ENCODE measurements around the gene PLCG2.

The PLCG2 gene

DNA sequence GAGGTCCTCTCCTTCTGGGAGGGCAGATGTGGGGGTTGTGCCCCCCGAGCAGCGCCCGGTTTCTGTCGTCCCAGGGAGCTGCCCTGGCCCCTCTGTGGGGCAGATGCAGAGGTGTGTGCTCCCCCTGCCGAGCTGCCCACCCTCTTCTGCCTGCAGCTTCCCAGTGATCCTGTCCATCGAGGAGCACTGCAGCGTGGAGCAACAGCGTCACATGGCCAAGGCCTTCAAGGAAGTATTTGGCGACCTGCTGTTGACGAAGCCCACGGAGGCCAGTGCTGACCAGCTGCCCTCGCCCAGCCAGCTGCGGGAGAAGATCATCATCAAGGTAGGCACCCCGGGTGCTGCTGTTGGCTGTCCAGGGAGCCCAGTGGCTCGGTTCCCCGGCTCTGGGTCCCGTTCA is 121.4 kb downstream of the PLCG2 start:
- DNase-seq (ENCODE audit: extremely low read depth, low read depth): no peak
- H3K4me3 ChIP-seq (replicated peaks; ENCODE audit: low read depth, low read length): no peak overlapping the region
- TF ChIP-seq, protein P1, sequence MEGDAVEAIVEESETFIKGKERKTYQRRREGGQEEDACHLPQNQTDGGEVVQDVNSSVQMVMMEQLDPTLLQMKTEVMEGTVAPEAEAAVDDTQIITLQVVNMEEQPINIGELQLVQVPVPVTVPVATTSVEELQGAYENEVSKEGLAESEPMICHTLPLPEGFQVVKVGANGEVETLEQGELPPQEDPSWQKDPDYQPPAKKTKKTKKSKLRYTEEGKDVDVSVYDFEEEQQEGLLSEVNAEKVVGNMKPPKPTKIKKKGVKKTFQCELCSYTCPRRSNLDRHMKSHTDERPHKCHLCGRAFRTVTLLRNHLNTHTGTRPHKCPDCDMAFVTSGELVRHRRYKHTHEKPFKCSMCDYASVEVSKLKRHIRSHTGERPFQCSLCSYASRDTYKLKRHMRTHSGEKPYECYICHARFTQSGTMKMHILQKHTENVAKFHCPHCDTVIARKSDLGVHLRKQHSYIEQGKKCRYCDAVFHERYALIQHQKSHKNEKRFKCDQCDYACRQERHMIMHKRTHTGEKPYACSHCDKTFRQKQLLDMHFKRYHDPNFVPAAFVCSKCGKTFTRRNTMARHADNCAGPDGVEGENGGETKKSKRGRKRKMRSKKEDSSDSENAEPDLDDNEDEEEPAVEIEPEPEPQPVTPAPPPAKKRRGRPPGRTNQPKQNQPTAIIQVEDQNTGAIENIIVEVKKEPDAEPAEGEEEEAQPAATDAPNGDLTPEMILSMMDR (IDR thresholded peaks at IDR 0.05; ENCODE audit: low read depth, low read length, missing control alignments): no peak

DNA sequence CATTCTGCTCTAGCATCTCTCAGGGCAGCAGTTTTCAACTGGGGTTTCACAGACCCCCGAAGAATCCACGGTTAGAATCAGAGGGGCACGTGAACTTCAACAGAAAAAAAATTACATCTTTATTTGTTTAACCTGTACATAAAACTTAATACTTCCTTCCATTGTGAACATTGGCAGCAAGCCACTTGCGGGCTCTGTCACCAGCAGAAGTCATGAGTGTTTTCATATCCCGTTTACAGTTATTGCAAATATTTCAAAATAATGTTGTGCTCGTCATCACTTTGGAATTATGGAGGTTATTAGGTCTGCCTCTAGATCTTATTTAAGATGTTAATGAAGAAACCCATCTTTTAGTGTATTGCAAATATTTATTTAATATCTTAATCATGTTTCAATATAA is 122.4 kb downstream of the PLCG2 start:
- TF ChIP-seq, protein P1 (IDR thresholded peaks at IDR 0.05; ENCODE audit: low read depth, low read length, missing control alignments): no peak
- DNase-seq (ENCODE audit: extremely low read depth, low read depth): no peak
- H3K4me3 ChIP-seq (replicated peaks; ENCODE audit: low read depth, low read length): no peak overlapping the region

DNA sequence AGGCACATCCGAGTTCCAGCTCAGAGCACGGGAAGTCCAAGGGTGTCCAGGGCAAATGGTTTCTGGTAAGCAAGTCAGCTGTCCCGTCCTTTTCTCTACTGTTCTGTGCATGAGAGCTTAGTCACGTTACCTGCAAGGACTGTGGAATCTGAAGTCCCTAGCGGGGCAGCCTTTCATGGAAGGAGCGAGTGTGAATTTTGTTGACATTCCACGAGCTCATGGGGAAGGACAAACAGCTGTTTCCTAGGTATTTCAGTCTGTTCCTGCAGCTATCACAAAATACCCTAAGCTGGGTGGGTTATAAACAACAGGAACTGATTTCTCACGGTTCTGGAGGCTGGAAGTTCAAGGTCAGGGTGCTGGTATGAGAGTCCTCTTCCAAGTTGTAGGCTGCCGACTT is 122.9 kb downstream of the PLCG2 start:
- no peak for DNase-seq (ENCODE audit: extremely low read depth, low read depth)
- TF ChIP-seq, protein P1 (IDR thresholded peaks at IDR 0.05; ENCODE audit: low read depth, low read length, missing control alignments): no peak
- no peak overlapping the region for H3K4me3 ChIP-seq (replicated peaks; ENCODE audit: low read depth, low read length)

DNA sequence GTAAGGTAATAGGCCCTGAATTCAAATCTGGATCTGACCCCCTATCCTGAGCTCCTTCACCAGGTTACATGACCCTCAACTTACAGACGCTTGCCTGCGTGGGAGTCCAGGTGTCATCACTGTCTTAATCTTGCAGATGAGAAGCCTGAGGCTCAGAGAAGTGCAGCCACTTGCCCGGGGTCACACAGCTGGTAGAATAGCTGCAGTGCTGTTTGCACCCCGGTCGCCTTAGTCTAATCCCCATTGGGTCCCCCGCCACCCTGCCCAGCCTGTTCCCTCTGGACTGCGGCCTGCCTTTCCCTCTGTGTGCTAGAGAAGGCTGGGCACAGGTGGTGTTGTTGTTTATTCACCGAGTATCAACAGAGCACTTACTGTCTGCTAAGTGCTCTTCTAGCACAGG is 125.2 kb downstream of the PLCG2 start:
- H3K4me3 ChIP-seq (replicated peaks; ENCODE audit: low read depth, low read length): no peak overlapping the region
- no peak for DNase-seq (ENCODE audit: extremely low read depth, low read depth)
- TF ChIP-seq, protein P1 (IDR thresholded peaks at IDR 0.05; ENCODE audit: low read depth, low read length, missing control alignments): no peak

DNA sequence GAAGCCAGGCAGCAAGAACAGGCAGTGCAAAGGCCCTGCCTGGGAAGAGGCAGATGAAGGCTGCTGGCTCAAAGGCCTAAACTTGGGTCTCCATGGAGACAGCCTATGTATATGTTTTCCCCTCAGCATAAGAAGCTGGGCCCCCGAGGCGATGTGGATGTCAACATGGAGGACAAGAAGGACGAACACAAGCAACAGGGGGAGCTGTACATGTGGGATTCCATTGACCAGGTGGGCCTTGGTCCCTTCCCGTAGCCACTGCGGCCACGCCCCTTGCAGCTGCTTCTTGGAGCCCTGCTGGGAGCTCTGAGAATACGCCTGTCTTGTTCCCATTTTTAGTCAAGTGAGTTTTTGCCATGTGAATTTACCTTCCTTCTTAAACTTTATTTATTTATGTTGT is 126.2 kb downstream of the PLCG2 start:
- no peak for DNase-seq (ENCODE audit: extremely low read depth, low read depth)
- no peak overlapping the region for H3K4me3 ChIP-seq (replicated peaks; ENCODE audit: low read depth, low read length)
- TF ChIP-seq, protein P1 (IDR thresholded peaks at IDR 0.05; ENCODE audit: low read depth, low read length, missing control alignments): no peak

DNA sequence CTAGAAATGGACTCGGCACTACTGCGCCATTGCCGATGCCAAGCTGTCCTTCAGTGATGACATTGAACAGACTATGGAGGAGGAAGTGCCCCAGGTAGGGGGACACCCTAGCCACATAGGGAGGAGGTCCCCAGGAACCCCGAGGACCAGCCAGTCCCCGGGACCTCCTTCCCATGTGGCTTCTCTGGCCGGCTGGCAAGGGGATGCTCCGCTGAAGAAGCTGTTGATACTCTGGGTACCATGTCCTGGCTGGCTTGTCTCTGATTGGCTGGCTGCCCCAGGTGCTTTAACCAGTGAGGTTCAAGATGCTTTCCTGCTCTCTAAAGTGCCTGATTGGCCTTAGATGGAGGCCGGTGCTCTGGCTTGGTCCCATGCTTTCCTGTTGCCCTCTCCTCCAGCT is 128.6 kb downstream of the PLCG2 start:
- no peak overlapping the region for H3K4me3 ChIP-seq (replicated peaks; ENCODE audit: low read depth, low read length)
- TF ChIP-seq, protein P1 (IDR thresholded peaks at IDR 0.05; ENCODE audit: low read depth, low read length, missing control alignments): no peak
- DNase-seq (ENCODE audit: extremely low read depth, low read depth): no peak

DNA sequence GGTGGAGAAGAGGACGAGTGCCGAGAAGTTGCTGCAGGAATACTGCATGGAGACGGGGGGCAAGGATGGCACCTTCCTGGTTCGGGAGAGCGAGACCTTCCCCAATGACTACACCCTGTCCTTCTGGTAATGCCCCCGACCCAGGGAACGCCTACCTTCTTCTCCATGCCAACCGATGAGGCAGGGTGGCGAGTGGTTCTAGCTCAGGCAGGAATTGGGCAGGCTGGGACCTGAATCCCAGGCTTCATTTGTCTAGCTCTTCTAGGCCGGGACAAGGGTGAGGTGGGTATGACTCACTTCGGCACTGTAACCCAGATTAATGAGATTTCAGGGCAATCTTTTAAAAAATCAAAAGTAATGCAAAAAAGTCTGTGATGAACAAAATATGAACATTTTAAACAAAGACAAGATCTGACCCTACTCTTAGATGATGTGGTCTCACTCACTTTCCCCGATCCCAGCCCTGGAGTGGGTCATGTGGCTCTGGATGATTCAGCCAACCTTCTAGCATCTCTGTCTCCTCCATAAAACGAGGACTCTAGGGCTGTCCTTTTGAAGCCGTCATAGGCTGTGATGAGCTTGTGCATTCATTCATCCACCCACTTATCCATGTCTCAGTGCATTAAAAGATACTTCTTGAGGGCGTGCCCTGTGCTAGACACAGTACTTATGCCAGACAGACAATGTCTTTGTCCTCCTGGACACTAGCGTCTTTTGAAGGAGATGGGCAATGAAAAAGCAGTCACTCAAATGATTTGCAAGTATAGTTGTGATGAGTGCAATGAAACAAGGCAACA is 129.6 kb downstream of the PLCG2 start:
- no peak for DNase-seq (ENCODE audit: extremely low read depth, low read depth)
- TF ChIP-seq, protein P1 (IDR thresholded peaks at IDR 0.05; ENCODE audit: low read depth, low read length, missing control alignments): no peak
- no peak overlapping the region for H3K4me3 ChIP-seq (replicated peaks; ENCODE audit: low read depth, low read length)

Data from HFF-Myc (cell line).